GM12892 (cell line): Measurements from ENCODE around the gene CDK8.
"Not testable (repeated sequence)": the region's sequence is repeated elsewhere in the genome, so short reads cannot be mapped to it uniquely, and the experiment has no call there.

ENCODE experiments used
- POLR2A ChIP-seq: IDR thresholded peaks from 2 replicates; pipeline ENCODE4 v1.6.1; 2011; ENCODE audit warnings: low read depth, low read length, control low read depth
- POLR2AphosphoS5 ChIP-seq: IDR thresholded peaks from 2 replicates; pipeline ENCODE4 v1.6.1; 2011; ENCODE audit warnings: low read depth, low read length, control low read depth
- TAF1 ChIP-seq: IDR thresholded peaks from 2 replicates; pipeline ENCODE4 v1.6.1; 2011; ENCODE audit warnings: low read depth, mild to moderate bottlenecking, control low read depth, low read length, borderline replicate concordance

DNA sequence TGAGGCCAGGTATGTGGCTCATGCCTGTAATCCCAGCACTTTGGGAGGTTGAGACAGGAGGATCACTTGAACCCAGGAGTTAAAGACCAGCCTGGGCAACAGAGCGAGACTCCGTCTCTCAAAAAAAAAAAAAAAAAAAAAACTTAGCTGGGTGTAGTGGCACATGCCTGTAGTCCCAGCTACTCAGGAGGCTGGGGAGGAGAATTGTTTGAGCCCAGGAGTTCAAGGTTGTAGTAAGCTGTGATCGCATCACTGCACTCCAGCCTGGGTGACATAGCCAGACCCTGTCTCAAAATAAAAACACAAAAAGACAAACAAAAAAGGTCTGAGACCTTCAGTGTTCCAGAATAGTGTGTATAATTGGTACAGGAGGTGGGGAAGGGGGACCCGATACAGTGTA is 1.9 kb upstream of the CDK8 start:
- TF ChIP-seq POLR2A, TAF1, POLR2AphosphoS5: not testable (repeated sequence)
